ENCODE results near the gene ANKRD40.

GRCh38 chr17:50679008-50679544 is 28.6 kb downstream of the ANKRD40 start:
- no peak for TF ChIP-seq CTCF (IDR thresholded peaks at IDR 0.05; ENCODE audit: low read depth, low read length)
- no peak for TF ChIP-seq POLR2A (IDR thresholded peaks at IDR 0.05; ENCODE audit: extremely low read depth, insufficient read length)
